Naive thymus-derived CD4-positive, alpha-beta T cell (primary cell): ENCODE data around the gene CYRIA. TPM values are rescaled to one million over a fixed set of nuclear protein-coding genes. Genes with fewer than 3 reads are reported as not detected.

Source experiments
- ATAC-seq: fragments of 150-1000 bp; cut with Tn5 transposase; 2 replicates; pipeline ENCODE4 v1.10.0; 2021; ENCODE audit warnings: mild to moderate bottlenecking, moderate library complexity
- CTCF ChIA-PET: fragments of 350-600 bp; sonication (Branson Sonifier 250); formaldehyde crosslinking; loops from one replicate; lab custom pipeline; 2021; ENCODE audit warnings: antibody characterized with exemption; lab: Charles Lee
- POLR2A ChIA-PET: fragments of 350-600 bp; sonication (Branson Sonifier 250); formaldehyde crosslinking; loops from one replicate; lab custom pipeline; 2021; ENCODE audit warnings: antibody characterized with exemption, inconsistent platforms; lab: Charles Lee
- DNase-seq, 9 donors: peaks; one replicate each; pipeline versions ENCODE4 v3.0.0 to v3.0.0-alpha.2; 2020 to 2022; ENCODE audit warnings: mixed read lengths in 1 of 9
- H3K27ac ChIP-seq: one replicate; pipeline ENCODE4 v1.7.0; 2013; ENCODE audit warnings: mild to moderate bottlenecking, low read depth, low read length, moderate library complexity
- H3K27me3 ChIP-seq, 2 donors: one replicate each; pipeline ENCODE4 v1.7.0; 2013; ENCODE audit warnings: low read length in 2 of 2, mild to moderate bottlenecking in 2 of 2, moderate library complexity in 2 of 2; ENCODE audit not compliant: control insufficient read depth in 2 of 2, insufficient read depth in 2 of 2
- H3K36me3 ChIP-seq, 3 experiments: 1 replicate in 2 of 3; 2 replicates in 1 of 3; pipeline ENCODE4 v1.7.0; 2013; ENCODE audit warnings: low read length in 3 of 3, mild to moderate bottlenecking in 3 of 3, moderate library complexity in 1 of 3; ENCODE audit not compliant: insufficient read depth in 3 of 3, control insufficient read depth in 2 of 3
- H3K4me1 ChIP-seq, 2 donors: one replicate each; pipeline ENCODE4 v1.7.0; 2013; ENCODE audit warnings: low read length in 2 of 2, mild to moderate bottlenecking in 2 of 2, moderate library complexity in 1 of 2; ENCODE audit not compliant: control insufficient read depth in 2 of 2, insufficient read depth in 2 of 2
- H3K4me3 ChIP-seq: 2 replicates; pipeline ENCODE4 v1.7.0; 2013; ENCODE audit warnings: mild to moderate bottlenecking, low read length
- H3K9me3 ChIP-seq, 3 experiments: 1 replicate in 2 of 3; 2 replicates in 1 of 3; pipeline ENCODE4 v1.7.0; 2013; ENCODE audit warnings: low read length in 3 of 3; ENCODE audit not compliant: control insufficient read depth in 2 of 3
- H3K27ac Mint-ChIP-seq, 9 donors: one replicate each; pipeline ENCODE4 v1.8.0; 2020 to 2022; ENCODE audit warnings: mixed read lengths in 9 of 9, mild to moderate bottlenecking in 8 of 9, moderate library complexity in 5 of 9, inconsistent platforms in 2 of 9
- H3K27me3 Mint-ChIP-seq, 5 donors: one replicate each; pipeline ENCODE4 v1.8.0; 2021 to 2022; ENCODE audit warnings: mixed read lengths in 5 of 5, mild to moderate bottlenecking in 1 of 5
- H3K36me3 Mint-ChIP-seq, 5 donors: one replicate each; pipeline ENCODE4 v1.8.0; 2020 to 2022; ENCODE audit warnings: mixed read lengths in 5 of 5, mild to moderate bottlenecking in 3 of 5, inconsistent platforms in 1 of 5
- H3K4me1 Mint-ChIP-seq, 7 donors: one replicate each; pipeline ENCODE4 v1.8.0; 2020 to 2022; ENCODE audit warnings: mixed read lengths in 7 of 7, mild to moderate bottlenecking in 3 of 7, inconsistent platforms in 1 of 7
- H3K4me3 Mint-ChIP-seq, 10 donors: one replicate each; pipeline ENCODE4 v1.8.0; 2020 to 2022; ENCODE audit warnings: mild to moderate bottlenecking in 10 of 10, mixed read lengths in 10 of 10, moderate library complexity in 6 of 10, inconsistent platforms in 2 of 10
- H3K9me3 Mint-ChIP-seq, 11 donors: one replicate each; pipeline ENCODE4 v1.8.0; 2020 to 2022; ENCODE audit warnings: mixed read lengths in 11 of 11, mild to moderate bottlenecking in 4 of 11, inconsistent platforms in 1 of 11, moderate library complexity in 1 of 11
- intact Hi-C, 2 donors: fragments of 100-400 bp; cut with micrococcal nuclease; formaldehyde crosslinking; loops; one replicate each; pipeline ENCODE4 v1.15.1; 2023
- polyA plus RNA-seq, 2 donors: library from polyadenylated mRNA; unstranded; fragments of 300-500 nt; fragmentation: Illumina TruSeq; gene quantifications; one replicate each; pipeline ENCODE4 v1.2.3, GENCODE V29; 2021
- total RNA-seq, 6 experiments: library from RNA in 5 of 6; stranded (reverse) in 5 of 6; gene quantifications; 1 replicate in 5 of 6; 2 replicates in 1 of 6; pipeline ENCODE4 v1.2.3 and lab custom pipeline; 2021 to 2026

Gene CYRIA
- total and polyA plus RNA-seq, 7 experiments from 2014 or later: 0.16 to 48.7 (median 1.1) TPM

- no peaks in the 10 kb centered on the region for H3K36me3 ChIP-seq
- peaks cover 0 to 10% (median 0%) of the 10 kb centered on the region in 11 donors for H3K9me3 Mint-ChIP-seq
- no peaks in the 10 kb centered on the region for H3K27me3 ChIP-seq
- no peak overlapping the region for H3K27ac ChIP-seq
- ChIA-PET CTCF (no interaction called here), POLR2A (no interaction called here)
- H3K27ac Mint-ChIP-seq: no peak overlapping the region
- no peak overlapping the region for H3K4me3 Mint-ChIP-seq
- peaks cover 0 to 17% (median 7%) of the 10 kb centered on the region in 5 donors for H3K27me3 Mint-ChIP-seq
- H3K4me3 ChIP-seq: no peak overlapping the region
- no peak for DNase-seq
- H3K36me3 Mint-ChIP-seq: peaks cover 0 to 10% (median 0%) of the 10 kb centered on the region in 5 donors
- intact Hi-C loops: no loop called here
- H3K4me1 Mint-ChIP-seq: peaks cover 8 to 38% (median 27%) of the 10 kb centered on the region in 7 donors
- H3K9me3 ChIP-seq: no peaks in the 10 kb centered on the region
- peaks cover 0 to 7% of the 10 kb centered on the region in 2 donors for H3K4me1 ChIP-seq
- no peak for ATAC-seq
These were observed 31.8 kb downstream of the CYRIA start for GRCh38 chr2:16633621-16634430.

- H3K4me3 ChIP-seq: no peak overlapping the region
- no peak overlapping the region for H3K27ac ChIP-seq
- no peaks in the 10 kb centered on the region for H3K36me3 ChIP-seq
- no peaks in the 10 kb centered on the region for H3K4me1 ChIP-seq
- Mint-ChIP-seq H3K4me3 (no peak overlapping the region), H3K9me3 (peaks cover 0 to 7% (median 0%) of the 10 kb centered on the region in 11 donors), H3K27me3 (peaks cover 0 to 17% (median 7%) of the 10 kb centered on the region in 5 donors), H3K4me1 (peaks cover 0 to 33% (median 17%) of the 10 kb centered on the region in 7 donors), H3K36me3 (peaks cover 0 to 4% (median 0%) of the 10 kb centered on the region in 5 donors), H3K27ac (peak overlapping the region in 1 of 9 donors; percentile 57)
- DNase-seq: no peak
- no peak for ATAC-seq
- no peaks in the 10 kb centered on the region for H3K9me3 ChIP-seq
- CTCF ChIA-PET: no interaction called here
- intact Hi-C loops: no loop called here
- POLR2A ChIA-PET: no interaction called here
- no peaks in the 10 kb centered on the region for H3K27me3 ChIP-seq
These were observed 33.0 kb downstream of the CYRIA start for GRCh38 chr2:16632598-16632997.

- Mint-ChIP-seq H3K9me3 (no peaks in the 10 kb centered on the region), H3K27ac (no peak overlapping the region), H3K36me3 (no peaks in the 10 kb centered on the region), H3K27me3 (peaks cover 0 to 17% (median 6%) of the 10 kb centered on the region in 5 donors), H3K4me3 (no peak overlapping the region), H3K4me1 (peaks cover 7 to 48% (median 25%) of the 10 kb centered on the region in 7 donors)
- no peak overlapping the region for H3K4me3 ChIP-seq
- intact Hi-C loops: no loop called here
- ChIA-PET CTCF (interaction anchor here (0.6 kb wide), 1 partner anchor 1297 kb away, joined by 7 read pairs; no protein-coding TSS in a partner anchor), POLR2A (no interaction called here)
- no peaks in the 10 kb centered on the region for H3K4me1 ChIP-seq
- H3K27ac ChIP-seq: no peak overlapping the region
- ATAC-seq (peak; percentile 65), DNase-seq (no peak)
- no peaks in the 10 kb centered on the region for H3K27me3 ChIP-seq
- H3K9me3 ChIP-seq: no peaks in the 10 kb centered on the region
- H3K36me3 ChIP-seq: no peaks in the 10 kb centered on the region
These were observed 35.2 kb downstream of the CYRIA start for GRCh38 chr2:16630463-16630862.

- peaks cover 14 to 50% (median 30%) of the 10 kb centered on the region in 7 donors for H3K4me1 Mint-ChIP-seq
- intact Hi-C loops: no loop called here
- CTCF ChIA-PET: interaction anchor here (0.6 to 0.8 kb wide), 3 partner anchors 9 to 26 kb away, joined by 3 to 5 read pairs (median 3); no protein-coding TSS in a partner anchor
These were observed 35.9 kb downstream of the CYRIA start for GRCh38 chr2:16629770-16630169.

GRCh38 chr2:16629044-16629443, 36.6 kb downstream of the CYRIA start:
- DNase-seq: no peak
- no peak overlapping the region for H3K27ac ChIP-seq
- no peak for ATAC-seq
- H3K36me3 ChIP-seq: no peaks in the 10 kb centered on the region
- peaks cover 0 to 11% (median 4%) of the 10 kb centered on the region in 5 donors for H3K27me3 Mint-ChIP-seq
- ChIA-PET POLR2A (no interaction called here), CTCF (interaction anchor here (0.7 to 1.0 kb wide), 3 partner anchors 9 to 26 kb away, joined by 3 to 5 read pairs (median 3); no protein-coding TSS in a partner anchor)
- no peaks in the 10 kb centered on the region for H3K9me3 Mint-ChIP-seq
- H3K9me3 ChIP-seq: no peaks in the 10 kb centered on the region
- H3K4me1 Mint-ChIP-seq: peaks cover 20 to 54% (median 35%) of the 10 kb centered on the region in 7 donors
- intact Hi-C loops: no loop called here
- peak overlapping the region in 3 of 9 donors; percentile 32 to 81 (median 41) for H3K27ac Mint-ChIP-seq
- no peak overlapping the region for H3K4me3 ChIP-seq
- no peaks in the 10 kb centered on the region for H3K36me3 Mint-ChIP-seq
- H3K27me3 ChIP-seq: no peaks in the 10 kb centered on the region
- peaks cover 0 to 7% of the 10 kb centered on the region in 2 donors for H3K4me1 ChIP-seq
- H3K4me3 Mint-ChIP-seq: peak overlapping the region in 1 of 10 donors; percentile 55

More at GRCh38 chr2:16629770-16630169, 35.9 kb downstream of the CYRIA start:
- H3K27me3 Mint-ChIP-seq: peaks cover 0 to 17% (median 4%) of the 10 kb centered on the region in 5 donors
- Histone ChIP-seq H3K36me3 (no peaks in the 10 kb centered on the region), H3K27ac (no peak overlapping the region), H3K9me3 (no peaks in the 10 kb centered on the region), H3K27me3 (no peaks in the 10 kb centered on the region), H3K4me3 (no peak overlapping the region), H3K4me1 (peaks cover 0 to 2% of the 10 kb centered on the region in 2 donors)
- H3K9me3 Mint-ChIP-seq: no peaks in the 10 kb centered on the region
- DNase-seq (no peak), ATAC-seq (no peak)
- peak overlapping the region in 2 of 9 donors; percentile 32 to 41 for H3K27ac Mint-ChIP-seq
- peak overlapping the region in 1 of 10 donors; percentile 55 for H3K4me3 Mint-ChIP-seq
- POLR2A ChIA-PET: no interaction called here
- H3K36me3 Mint-ChIP-seq: no peaks in the 10 kb centered on the region

GRCh38 chr2:16628314-16628713, 37.3 kb downstream of the CYRIA start:
- H3K27ac ChIP-seq: no peak overlapping the region
- peaks cover 0 to 7% of the 10 kb centered on the region in 2 donors for H3K4me1 ChIP-seq
- H3K27me3 ChIP-seq: no peaks in the 10 kb centered on the region
- Mint-ChIP-seq H3K36me3 (no peaks in the 10 kb centered on the region), H3K27ac (peak overlapping the region in 1 of 9 donors; percentile 27), H3K9me3 (no peaks in the 10 kb centered on the region), H3K4me3 (no peak overlapping the region), H3K4me1 (peaks cover 27 to 61% (median 42%) of the 10 kb centered on the region in 7 donors), H3K27me3 (peaks cover 0 to 11% (median 0%) of the 10 kb centered on the region in 5 donors)
- peak; percentile 34 for ATAC-seq
- DNase-seq: no peak
- no peak overlapping the region for H3K4me3 ChIP-seq
- no peaks in the 10 kb centered on the region for H3K9me3 ChIP-seq
- ChIA-PET POLR2A (no interaction called here), CTCF (no interaction called here)
- H3K36me3 ChIP-seq: no peaks in the 10 kb centered on the region
- intact Hi-C loops: no loop called here
